HG02763 (cell line): ENCODE data around the gene KBTBD7.

Source experiments
- ATAC-seq: cut with Tn5 transposase; IDR thresholded peaks from one replicate; pipeline ENCODE4 v1.9.1; 2021; ENCODE audit warnings: mild to moderate bottlenecking, moderate library complexity; ENCODE audit not compliant: unreplicated experiment

KBTBD7 gene, protein sequence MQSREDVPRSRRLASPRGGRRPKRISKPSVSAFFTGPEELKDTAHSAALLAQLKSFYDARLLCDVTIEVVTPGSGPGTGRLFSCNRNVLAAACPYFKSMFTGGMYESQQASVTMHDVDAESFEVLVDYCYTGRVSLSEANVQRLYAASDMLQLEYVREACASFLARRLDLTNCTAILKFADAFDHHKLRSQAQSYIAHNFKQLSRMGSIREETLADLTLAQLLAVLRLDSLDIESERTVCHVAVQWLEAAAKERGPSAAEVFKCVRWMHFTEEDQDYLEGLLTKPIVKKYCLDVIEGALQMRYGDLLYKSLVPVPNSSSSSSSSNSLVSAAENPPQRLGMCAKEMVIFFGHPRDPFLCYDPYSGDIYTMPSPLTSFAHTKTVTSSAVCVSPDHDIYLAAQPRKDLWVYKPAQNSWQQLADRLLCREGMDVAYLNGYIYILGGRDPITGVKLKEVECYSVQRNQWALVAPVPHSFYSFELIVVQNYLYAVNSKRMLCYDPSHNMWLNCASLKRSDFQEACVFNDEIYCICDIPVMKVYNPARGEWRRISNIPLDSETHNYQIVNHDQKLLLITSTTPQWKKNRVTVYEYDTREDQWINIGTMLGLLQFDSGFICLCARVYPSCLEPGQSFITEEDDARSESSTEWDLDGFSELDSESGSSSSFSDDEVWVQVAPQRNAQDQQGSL

DNA sequence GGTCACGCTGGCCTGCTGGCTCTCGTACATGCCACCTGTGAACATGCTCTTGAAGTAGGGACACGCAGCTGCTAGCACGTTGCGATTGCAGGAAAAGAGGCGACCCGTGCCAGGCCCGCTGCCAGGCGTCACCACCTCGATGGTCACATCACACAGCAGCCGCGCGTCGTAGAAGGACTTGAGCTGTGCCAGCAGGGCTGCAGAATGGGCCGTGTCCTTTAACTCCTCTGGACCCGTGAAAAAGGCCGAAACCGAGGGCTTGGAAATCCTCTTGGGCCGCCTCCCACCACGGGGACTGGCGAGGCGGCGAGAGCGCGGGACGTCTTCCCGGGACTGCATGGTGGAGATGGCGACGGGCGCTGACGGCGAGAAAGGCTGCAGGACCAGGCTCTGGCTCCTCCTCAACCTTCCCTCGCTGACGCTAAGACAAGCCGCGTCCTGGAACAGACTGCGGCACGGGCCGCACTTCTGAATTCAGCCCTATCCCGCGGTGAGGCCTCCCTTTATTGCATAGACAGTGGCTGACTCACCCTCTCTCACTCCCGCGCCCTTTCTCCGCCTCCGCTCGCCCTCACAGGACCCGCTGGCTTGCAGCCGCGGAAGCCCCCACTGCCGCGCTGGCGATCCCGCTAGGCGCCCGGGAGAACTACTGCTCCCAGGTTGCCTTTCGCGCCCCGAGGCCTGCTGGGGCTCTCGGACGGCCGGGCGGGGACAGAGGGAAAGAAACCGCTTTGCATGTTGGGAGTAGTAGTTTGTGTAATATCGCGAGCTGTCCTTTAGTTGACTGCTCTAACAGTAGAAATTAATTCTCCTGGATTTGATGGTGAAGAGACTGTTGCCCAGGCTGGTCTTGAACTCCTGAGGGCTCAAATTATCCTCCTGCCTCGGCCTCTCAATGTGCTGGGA is at the start of gene KBTBD7:
Gene KBTBD7, minus strand, starts transcription at position 651 of the 906 bp plus-strand sequence. Its CDS starts 312 bp downstream, at position 339.
- peak; percentile 97 for ATAC-seq

DNA sequence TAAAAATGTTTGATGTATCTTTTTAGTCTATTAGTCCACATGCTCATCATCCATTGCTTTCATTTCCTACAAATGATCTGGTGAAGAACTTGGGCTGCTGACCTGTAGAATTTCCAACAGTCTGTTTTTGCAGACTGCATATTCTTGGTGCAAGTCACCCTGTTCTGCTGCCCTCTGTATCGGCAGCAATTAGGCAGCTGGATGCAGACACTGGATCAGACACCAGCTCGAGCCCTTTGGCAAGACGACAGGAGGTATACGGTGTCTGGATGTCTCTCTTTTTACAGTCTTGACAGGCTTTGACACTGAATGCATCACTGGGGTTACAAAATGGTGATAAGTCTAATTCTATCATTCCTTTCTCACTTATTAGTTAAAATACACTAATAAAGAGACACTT is 47.3 kb upstream of the KBTBD7 start:
- ATAC-seq, result no peak

DNA sequence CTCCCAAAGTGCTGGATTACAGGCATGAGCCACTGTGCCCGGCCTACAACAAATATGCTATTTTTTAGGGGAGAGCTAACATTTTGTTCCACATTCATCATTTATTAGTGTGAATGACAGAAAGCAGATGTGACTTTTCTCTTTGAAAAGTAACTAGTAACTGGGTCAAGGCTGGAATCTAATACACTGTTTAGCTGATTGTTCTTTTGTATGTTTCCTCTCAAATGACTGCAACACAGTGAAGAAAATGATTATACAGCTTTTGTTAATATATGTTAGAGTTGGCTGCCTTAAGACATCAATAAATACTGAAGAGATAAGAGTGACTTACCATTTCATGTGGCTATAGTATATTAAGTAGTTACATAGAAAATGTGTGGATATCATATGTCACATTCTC is 42.0 kb upstream of the KBTBD7 start:
- ATAC-seq, result no peak

DNA sequence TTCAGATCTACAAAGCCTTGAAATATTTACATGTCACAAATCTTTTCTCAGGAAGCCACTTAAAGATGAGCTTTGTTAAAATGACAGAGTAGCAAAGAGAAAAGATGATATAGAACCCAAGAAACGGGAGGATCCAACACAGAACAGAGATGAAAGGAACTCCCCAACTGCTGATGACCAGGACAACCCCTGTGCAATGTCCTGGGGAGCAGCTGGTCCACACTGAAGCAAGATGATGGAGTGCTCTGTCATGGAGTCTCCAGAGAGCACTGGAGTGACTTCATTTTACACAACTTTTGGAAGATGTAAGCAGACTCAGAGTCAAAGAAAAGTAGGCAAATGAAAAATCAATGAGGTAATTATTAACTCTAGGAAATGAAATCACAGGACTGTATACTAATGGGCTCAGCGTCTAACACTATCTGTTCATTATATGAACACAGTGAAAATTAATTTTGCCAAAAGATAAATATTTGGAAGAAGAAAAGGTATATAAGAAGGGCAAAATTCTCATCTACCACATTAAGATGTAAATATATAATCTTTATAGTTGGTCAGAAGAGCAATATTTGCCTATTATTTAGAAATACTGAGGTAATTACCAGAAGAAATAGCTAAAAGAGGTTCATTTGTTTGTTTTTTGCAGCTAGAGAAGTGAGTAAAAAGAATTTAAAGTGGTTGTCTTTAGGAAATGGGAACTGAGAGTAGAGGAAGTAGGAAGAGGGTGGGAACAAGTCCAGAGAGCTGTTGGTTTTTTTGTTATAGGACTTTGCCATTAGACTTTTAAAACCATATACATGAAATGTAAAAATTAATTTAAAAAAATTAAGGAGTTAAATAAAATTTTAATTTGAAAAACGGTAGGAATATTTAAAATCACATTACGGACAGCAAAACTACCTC is 38.5 kb upstream of the KBTBD7 start:
- ATAC-seq, result no peak

DNA sequence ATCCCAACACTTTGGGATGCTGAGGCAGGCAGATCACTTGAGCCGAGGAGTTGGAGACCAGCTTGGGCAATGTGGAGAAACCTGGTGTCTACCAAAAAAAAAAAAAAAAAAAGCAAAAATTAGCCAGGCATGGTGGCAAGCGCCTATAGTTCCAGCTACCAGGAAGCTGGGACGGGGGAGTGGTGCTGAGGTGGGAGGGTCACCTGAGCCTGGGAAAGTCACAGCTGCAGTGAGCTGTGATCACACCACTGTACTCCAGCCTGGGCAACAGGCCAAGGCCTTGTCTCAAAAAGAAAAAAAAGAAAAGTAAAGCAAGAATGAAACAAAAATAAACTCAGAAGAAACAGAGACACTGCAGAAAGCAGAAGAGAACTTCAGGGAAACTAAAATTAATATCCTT is 37.4 kb upstream of the KBTBD7 start:
- no peak for ATAC-seq

DNA sequence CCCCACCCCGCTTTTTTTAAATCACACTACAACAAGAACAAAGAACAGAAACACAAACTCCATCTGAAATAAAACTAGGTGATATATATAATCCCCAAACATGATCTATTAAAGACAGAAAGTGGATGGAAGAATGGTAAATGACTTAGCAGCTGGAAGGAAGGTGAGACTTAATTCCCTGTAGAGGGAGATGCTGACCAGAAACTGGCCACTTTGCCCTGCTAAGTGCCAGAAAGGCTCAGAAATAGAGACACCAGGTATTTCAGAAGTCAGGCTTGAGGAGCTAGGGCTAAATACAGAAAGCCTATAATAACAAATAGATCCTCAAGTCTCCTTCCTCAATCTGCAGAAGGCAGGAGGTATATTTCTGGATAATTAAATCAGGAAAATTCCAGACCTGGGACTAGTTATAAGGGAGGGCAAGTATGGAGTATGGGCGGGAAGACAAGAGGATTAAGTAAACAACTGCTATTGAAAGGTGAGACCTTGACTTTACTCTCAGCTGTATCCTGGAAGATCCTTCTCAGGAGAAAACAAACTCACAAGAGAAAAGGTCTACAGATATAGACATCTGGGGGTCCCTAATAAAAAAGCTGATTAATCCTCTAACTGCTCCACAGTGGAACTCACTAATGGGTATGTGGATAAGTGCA is 36.8 kb upstream of the KBTBD7 start:
- ATAC-seq, result no peak

DNA sequence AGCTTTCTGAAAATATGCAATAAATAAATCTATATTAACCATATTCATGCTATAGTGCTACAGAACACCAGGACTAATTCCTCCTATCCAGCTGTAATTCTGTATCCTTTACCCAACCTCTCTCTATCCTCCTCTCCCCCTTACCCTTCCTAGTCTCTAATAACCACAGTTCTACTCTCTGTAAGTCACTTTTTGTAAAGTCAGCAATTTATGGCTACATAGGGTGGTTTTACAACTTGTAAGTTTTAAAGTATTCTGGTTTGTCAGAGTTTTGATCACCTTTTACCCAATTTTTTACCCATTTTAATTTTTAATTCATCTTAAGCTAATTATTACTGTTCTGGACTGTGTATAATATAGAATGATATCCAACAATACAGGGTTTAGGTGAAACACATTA is 35.0 kb upstream of the KBTBD7 start:
- no peak for ATAC-seq

DNA sequence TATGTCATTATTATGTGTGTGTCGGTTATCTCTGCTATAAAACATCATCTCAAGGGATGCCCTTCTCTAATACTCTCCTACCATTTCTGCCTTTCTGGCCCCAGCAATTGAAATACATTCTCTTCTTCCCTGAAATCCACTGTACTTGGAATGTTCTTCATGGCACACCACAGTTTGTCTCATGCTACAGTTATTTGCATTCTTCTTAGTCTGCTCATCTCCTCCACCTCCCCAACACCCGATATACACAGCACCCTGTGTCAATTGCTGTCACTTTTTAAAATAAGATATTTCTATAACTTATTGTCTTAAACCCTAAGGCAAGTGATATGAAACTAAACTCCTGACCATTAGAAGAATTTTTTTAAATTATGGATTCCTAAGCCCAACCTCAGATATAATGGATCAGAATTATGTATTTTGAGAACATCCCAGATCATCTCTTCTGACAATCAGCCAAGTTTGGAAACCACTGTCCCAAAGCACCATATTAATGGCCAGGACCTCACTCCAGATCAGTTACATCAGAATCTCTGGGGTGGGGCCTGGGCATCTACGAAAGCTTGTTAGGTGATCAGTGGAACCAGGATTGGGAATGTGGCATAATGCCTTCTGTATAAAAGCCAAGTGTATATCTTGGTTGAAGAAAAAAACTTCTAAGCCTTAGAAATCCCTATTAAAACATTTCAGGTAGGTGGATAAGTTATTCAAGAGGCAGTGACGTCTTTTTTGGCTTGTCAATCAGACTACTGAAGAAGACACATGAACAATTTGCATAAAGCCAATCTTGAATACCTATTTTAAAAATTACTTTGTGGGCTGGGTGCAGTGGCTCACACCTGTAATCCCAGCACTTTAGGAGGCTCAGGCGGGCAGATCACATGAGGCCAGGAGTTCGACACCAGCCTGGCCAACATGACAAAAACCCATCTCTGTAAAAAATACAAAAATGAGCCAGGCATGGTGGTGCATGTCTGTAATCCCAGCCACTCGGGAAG is 30.0 kb upstream of the KBTBD7 start:
- ATAC-seq, result no peak

DNA sequence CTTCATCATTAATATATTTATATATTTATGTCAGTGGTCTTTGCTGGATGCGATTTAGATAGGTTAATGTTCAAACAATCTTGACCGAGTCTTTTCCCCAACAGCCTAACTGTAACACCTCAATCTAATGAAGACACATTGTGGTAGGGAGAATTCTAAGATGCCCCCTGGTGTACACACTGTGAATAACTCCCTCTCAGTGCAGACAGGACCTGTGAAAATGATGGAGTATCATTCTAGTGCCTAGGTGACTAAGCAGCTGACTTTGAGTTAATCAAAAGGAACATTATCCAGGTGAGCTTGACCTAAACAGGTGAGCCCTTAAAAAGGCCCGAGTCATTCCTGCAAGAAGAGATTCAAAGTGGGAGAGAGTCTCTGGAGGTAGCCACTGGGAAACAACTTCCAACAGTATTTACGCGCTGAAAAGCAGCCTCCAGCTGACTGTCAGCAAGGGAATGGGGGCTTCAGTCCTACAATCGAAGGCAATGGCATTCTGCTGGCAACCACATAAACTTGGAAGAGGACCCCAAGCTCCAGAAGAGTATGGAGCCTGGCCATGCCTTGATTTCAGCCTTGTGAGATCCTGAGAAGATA is 28.0 kb upstream of the KBTBD7 start:
- peak; percentile 70 for ATAC-seq

DNA sequence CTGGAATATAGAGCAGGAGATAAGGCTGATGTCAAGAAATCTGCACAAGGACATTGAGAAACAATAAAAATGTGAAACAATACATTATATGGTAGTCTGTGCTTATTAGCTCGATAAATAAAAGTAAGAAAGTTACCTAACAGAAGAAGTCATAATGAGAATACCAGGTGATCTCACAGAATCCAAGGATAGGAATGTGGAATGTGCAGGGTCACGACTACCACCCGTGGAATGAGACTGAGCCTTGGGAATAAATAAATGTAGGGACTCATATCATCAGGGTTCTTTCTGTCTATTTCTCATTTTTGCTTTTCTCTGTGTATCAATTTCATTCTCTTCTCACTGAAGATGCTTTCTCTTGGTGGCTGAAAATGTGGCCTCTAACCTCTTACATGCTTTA is 26.0 kb upstream of the KBTBD7 start:
- no peak for ATAC-seq

DNA sequence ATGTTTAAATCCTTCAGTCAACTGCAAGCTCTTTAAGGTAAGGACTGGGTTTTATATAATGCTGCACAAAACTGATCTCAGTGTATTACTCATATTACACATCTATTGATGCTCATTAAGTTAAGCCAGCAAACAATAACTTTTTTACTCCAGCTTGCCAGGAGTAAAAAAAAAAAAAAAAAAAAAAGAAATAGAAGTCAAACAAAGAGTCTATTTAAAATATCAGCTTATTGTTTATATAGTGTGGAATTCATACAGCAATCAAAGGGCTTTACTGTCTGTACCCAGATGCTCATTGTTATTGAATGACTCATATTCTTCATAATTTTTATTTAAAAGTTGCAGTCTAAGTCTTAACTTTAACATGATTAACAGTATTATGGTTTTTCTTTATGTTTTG is 21.8 kb upstream of the KBTBD7 start:
- ATAC-seq, result no peak

DNA sequence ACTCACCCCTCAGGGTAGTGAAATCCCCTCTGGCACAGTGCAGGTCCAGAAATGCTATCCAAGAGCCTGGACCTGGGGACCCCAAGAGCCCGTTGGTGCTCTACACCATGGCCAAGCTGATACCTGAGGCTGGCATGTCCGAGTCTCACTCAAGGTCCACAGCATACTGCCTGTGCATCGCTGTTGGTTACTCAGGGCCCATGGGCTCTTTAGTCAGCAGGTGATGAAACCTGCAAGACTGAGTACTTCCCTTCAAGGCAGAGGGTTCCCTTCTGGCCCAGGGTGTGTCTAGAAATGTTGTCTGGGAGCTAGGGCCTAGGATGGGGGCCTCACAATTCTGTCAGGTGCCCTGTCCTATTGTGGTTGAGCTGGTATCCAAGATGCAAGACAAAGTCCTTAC is 19.6 kb upstream of the KBTBD7 start:
- ATAC-seq, result no peak

DNA sequence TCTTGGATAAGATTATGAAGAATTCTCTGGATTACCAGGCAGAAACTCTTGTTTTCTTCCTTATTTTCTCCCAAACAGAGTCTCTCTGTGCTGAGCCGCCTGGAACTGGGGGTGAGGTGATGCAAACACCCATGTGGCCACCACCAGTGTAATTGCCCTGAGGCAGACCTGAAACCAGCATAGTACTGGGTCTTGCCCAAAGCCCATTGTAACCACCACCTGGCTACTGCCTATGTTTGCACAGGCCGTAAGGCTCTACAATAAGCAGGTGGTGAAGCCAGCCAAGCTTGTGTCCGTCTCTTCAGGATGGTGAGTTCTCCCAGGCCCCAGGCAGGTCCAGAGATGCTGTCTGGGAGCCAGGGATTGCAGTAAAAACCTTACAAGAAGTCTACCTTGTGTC is 18.9 kb upstream of the KBTBD7 start:
- ATAC-seq, result no peak

DNA sequence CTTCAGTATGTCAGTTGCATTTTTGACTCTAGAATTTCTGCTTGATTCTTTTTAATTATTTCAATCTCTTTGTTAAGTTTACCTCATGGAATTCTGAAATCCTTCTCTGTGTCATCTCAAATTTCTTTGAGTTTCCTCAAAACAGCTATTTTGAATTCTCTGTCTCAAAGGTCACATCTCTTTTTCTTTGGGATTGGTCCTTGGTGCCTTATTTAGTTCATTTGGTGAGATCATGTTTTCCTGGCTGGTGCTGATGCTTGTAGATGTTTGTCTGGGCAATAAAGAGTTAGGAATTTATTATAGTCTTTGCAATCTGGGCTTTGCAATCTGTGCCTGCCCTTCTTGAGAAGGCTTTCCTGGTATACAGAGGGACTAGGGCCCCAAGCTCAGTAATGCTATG is 18.5 kb upstream of the KBTBD7 start:
- no peak for ATAC-seq

DNA sequence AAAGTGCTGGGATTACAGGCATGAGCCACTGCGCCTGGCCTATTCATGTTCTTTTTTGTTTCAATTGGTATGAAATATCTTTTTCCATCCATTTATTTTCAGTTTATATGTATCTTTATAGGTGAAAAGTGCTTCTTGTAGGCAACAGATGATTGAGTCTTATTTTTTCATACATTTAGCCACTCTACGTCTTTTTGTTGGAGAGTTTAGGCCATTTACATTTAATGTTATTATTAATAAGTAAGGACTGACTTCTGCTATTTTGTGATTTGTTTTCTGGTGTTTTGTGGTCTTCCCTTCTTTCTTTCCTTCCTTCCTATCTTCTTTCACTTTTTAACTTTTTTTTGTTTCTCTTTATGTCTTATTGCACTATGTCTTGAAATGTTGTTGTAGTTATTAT is 16.7 kb upstream of the KBTBD7 start:
- no peak for ATAC-seq

DNA sequence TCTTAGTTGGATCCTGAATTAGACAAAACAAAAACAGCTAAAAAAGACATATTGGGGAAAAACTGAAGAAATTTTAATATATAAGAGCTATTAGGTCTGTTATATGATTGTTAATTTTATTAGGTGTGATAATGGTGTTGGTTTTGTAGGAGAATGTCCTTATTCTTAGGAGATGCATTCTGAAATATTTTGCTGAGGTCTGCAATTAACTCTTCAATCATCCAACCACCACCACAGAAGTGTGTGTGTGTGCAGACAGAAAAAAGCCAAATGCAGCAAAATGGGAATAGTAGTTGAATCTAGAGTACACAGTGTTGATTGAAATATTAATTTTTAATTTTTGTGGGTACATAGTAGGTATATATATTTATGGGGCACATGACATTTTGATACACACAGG is 12.1 kb upstream of the KBTBD7 start:
- no peak for ATAC-seq

DNA sequence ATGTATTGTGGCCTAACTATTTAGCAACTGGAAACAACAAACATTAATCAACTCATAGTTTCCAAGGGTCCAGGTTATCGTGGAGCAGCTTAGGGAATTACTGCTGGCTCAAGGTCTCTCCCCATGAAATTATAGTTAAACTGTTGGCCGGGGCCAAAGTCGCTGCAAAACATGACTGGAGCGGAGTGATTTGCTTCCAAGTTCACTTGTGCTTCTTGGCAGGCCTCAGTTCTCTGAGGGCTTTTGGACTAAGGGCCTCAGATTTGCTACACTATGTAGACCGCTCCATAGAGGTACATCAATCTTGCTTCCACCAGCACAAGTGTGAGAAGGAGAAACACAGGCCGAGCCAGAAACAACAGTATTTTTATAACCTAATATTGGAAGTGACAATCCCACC is 9.4 kb upstream of the KBTBD7 start:
- no peak for ATAC-seq

DNA sequence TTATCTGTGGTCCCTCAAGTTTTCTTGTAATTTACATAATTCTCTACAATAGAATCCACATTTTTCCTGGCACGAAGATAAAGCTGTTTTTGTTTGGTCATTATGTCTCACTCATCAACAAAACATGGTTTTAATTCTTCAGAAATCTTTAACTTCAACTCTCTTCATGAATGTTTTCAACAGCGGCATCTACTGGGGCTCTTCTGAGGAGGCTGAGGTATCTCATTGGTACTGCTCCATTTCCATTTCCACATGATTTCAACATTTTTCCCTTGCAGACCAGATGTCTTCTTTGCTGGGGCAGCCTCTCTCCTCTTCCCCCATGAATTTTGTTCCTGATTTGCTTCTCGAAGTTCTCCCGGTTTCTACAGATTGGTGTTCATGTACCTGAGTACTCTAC is 5.8 kb upstream of the KBTBD7 start:
- no peak for ATAC-seq
